GM21360 (cell line): ENCODE results near the gene SPINK13.
"Not testable (repeated sequence)": the region's sequence is repeated elsewhere in the genome, so short reads cannot be mapped to it uniquely, and the experiment has no call there.

Source experiments
- ATAC-seq: cut with Tn5 transposase; IDR thresholded peaks from one replicate; pipeline ENCODE4 v1.9.1; 2021; ENCODE audit warnings: mild to moderate bottlenecking, moderate library complexity; ENCODE audit not compliant: unreplicated experiment

The SPINK13 gene

DNA sequence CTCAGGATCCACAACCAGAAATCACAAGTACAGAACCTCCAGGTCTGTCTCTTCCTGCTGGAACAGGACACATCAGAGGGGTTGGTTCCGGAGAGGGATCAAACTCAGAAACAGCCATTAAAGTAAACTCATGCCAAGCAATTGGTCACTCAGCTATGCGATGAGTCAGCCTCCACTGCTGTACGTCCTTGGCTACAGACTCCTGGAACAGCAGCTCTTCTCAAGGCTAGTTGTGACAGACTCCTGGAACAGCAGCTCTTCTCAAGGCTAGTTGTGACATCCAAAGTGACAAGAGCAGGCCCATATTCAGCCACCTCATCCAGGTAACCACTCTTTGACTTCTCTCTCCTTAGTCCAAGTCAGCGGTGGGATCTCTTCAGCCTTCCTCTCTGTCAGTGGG is at the start of gene SPINK13:
TSS of gene SPINK13 (plus strand) at position 229 of the 400 bp plus-strand sequence. CDS start 1,279 bp downstream, outside the sequence.
- ATAC-seq = no peak

DNA sequence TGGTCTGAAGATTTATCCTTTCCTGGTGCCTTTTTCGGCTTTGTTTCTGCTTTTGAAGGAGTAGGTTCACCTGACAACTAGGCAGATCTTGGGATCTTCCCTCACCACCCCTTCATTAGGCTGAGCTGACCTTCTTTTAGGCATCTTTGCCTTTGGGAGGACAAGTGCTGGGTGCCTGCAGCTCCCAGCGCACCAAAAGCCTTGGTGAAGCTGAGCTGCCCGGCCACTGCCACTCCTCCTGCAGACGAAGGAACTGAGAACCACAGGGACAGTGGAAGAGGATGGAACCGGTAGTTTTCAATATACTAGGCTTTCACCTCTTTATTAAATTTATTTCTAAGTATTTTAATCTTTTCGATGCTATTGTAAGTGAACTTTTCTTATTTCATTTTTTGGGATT is 47.1 kb upstream of the SPINK13 start:
- no peak for ATAC-seq

DNA sequence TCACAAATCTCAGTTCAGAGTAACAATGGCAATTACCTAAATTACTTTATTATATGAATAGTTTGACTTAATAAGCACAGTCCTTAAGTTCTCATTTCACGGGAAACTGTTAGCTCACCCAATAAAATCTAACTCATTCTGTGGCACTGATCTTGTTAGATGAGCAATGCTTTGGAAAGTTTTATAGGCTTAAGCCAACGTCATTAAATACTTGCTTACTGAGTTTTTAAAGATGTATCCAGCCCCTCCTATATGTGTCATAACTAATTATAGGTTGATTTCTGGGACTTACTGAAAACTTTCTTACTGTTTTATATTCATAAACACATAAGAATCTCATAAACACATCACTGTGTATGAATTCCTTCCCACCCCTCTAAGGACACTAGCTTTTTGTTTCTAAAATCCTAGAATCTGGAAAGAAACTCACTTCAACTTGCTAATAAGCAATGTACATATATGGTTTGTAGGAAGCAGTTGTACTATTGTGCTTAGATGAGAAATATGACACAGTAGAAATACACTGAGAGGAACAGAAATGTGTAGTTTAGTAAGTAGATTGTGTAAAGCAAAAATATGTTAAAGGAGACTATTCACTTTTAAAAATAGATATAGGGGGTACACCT is 44.4 kb upstream of the SPINK13 start:
- ATAC-seq = no peak

DNA sequence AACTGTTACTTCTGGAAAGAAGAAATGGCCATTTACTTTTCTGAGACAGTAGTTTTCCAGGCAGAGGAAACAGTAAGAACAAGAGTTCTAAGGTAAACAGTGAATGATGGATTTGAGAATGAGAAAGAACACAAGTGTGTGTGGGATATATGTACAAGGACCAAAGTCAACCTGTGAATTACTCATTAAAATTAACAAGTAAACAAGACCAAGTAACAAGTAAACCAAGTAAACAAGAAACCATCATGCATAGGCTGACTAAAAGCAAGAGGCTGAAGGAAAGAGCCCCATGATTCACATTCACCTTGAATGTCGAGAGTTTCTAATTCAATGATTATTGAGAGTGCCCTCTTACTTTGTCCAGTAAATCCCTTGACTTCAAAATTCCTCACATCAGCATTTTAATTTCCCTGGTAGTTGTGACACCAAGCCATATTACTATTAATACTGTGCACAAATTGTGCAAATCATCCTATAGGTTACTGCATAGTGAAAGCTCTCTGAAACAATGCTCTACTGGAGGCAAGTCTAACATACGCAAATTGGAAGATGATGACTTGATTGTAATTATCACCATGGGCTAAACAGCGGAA is 40.1 kb upstream of the SPINK13 start:
- ATAC-seq = no peak

GRCh38 chr5:148229840-148230239 is 38.8 kb upstream of the SPINK13 start:
- no peak for ATAC-seq

DNA sequence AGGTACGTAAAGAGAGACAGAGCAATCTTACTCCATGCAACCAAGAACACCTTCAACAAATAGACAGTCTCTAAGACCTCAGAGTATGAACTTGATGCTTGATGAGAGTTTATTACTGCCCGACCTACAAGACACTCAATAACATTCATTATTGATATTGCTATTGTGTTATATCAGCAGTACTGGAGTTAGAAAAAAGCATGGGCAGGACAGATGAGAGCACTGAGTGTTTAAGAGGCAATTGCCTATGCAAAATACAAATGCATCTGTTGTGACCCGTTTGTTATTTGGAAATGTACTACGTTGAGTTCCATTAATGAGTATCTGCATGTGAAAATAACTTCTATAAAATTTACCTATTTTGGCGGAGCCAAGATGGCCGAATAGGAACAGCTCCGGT is 38.4 kb upstream of the SPINK13 start:
- no peak for ATAC-seq

GRCh38 chr5:148237785-148238417 is 30.7 kb upstream of the SPINK13 start:
- no peak for ATAC-seq

DNA sequence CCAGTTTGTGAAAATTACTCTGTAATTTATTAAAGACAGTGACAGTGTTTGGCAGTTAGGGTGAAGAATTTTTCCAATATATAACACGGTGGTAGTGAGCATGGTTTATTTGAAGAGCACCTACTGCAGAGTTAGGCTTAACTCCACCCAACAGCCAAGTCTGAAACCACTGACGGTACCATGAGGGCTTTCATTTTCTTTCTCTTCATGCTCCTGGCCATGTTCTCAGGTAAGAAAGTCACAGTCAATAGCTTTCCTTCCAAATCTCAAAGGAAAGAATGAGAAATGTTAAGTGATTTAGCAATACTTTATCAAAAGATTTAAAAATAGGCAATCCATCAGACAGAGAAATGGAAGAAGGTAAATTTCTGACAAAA is 30.2 kb upstream of the SPINK13 start, which contains the start of gene MARCOL:
TSS of gene MARCOL (plus strand) at position 108 of the 377 bp plus-strand sequence. CDS start at position 181, 73 bp downstream.
- ATAC-seq = no peak

DNA sequence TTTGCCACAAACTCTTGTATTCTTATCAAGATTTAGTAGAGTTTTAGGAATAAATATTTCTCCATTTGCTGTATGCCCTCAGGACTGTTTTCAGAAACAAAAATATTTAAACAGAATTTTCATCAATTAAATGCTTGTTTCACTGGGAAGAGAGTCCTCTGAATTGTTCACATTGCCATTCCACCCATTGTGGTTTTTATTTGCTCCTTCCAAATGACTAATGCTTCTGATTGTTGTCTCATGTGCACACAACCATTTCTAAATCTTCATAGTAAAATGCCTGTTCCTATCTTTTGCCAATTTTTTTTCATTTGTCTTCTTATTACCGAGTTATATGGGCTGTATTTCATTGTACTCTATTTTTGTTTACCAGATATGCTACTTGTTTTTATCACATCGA is 19.7 kb upstream of the SPINK13 start:
- no peak for ATAC-seq

- ATAC-seq = no peak
Measured at GRCh38 chr5:148255456-148255855, 13.1 kb upstream of the SPINK13 start.

- no peak for ATAC-seq
Measured at GRCh38 chr5:148259288-148259687, 9.3 kb upstream of the SPINK13 start.

- ATAC-seq = no peak
Measured at GRCh38 chr5:148261221-148261620, 7.4 kb upstream of the SPINK13 start.

- no peak for ATAC-seq
Measured at GRCh38 chr5:148267962-148268361, 632 bp upstream of the SPINK13 start.

DNA sequence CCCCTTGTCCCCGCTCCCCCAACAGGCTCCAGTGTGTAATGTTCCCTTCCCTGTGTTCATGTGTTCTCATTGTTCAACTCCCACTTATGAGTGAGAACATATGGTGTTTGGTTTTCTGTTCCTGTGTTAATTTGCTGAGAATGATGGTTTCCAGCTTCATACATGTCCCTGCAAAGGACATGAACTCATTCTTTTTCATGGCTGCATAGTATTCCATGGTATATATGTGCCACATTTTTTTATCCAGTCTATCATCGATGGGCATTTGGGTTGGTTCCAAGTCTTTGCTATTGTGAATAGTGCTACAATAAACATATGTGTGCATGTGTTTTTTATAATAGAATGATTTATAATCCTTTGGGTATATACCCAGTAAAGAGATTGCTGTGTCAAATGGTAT is 6.5 kb downstream of the SPINK13 start:
- ATAC-seq = not testable (repeated sequence)

DNA sequence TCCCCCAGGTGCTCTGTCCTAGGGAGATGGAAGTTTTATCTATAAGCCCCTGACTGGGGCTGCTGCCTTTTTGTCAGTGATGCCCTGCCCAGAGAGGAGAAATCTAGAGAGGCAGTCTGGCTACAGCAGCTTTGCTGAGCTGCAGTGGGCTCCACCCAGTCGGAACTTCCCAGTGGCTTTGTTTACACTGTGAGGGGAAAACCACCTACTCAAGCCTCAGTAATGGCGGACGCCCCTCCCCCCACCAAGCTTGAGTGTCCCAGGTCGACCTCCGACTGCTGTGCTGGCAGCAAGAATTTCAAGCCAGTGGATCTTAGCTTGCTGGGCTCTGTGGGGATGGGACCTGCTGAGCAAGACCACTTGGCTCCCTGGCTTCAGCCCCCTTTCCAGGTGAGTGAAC is 12.3 kb downstream of the SPINK13 start:
- not testable (repeated sequence) for ATAC-seq

GRCh38 chr5:148281336-148281735 is 12.7 kb downstream of the SPINK13 start:
- not testable (repeated sequence) for ATAC-seq

DNA sequence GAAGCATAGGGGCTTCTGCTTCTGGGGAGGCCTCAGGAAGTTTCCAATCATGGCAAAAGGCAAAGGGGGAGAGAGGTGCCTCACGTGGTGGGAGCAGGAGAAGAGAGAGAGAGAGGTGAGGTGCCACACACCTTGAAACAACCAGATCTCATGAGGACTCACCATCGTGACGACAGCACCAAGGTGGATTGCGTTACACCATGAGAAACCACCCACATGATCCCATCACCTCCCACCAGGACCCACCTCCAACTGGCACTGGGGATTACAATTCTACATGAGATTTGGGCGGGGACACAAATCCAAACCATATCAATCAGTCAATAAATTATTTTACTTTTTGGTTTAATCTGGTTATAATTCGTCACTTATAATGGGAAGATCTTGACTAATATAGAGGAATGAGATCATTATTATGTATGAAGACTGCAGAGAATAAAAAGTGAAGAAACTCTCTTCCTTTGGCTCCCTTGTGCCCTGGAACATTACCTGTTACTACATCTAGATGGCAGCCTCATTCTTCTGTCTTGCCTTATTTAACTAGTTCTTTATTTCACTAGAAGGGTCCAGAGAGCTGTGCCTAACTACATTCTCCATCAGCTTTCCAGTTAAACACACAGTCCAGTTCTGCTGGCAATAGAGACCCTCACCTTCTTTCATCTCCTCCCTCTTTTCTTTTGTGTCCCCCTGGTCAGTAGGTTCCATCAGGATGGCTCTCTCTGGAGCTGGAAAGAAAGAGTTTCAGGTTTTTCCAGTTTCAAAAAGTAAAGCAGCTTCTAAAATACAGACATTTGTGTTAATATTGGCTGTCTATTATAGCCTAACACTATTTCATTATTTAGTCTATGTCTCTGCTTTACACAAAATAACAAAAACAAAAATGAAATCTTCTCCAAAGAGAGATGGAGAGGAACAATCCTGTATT is 21.9 kb downstream of the SPINK13 start:
- ATAC-seq = no peak

- ATAC-seq = no peak
Measured at GRCh38 chr5:148297731-148298130, 29.1 kb downstream of the SPINK13 start.

- no peak for ATAC-seq
Measured at GRCh38 chr5:148306446-148306845, 37.9 kb downstream of the SPINK13 start.

- ATAC-seq = no peak
Measured at GRCh38 chr5:148309019-148309418, 40.4 kb downstream of the SPINK13 start.

GRCh38 chr5:148309746-148310145 is 41.2 kb downstream of the SPINK13 start:
- no peak for ATAC-seq
